Embryonic facial prominence (tissue), 1 donor: Measurements from ENCODE around the gene PTPRT.

Source experiments
- DNase-seq: peaks from one replicate; pipeline ENCODE4 v3.0.0-alpha.2; 2016; ENCODE audit errors: extremely low spot score

PTPRT gene

GRCh38 chr20:43189554-43190331 is at the start of gene PTPRT:
Gene PTPRT, minus strand, starts transcription at chr20:43189906. Its CDS starts 173 bp downstream, at chr20:43189733.
- DNase-seq, result no peak

- no peak for DNase-seq
Measured at GRCh38 chr20:43238833-43239232, 49.1 kb upstream of the PTPRT start.

- DNase-seq, result no peak
Measured at GRCh38 chr20:43238266-43238665, 48.6 kb upstream of the PTPRT start.

- no peak for DNase-seq
Measured at GRCh38 chr20:43237651-43238168, 48.0 kb upstream of the PTPRT start.

- no peak for DNase-seq
Measured at GRCh38 chr20:43235998-43236397, 46.3 kb upstream of the PTPRT start.

- DNase-seq, result no peak
Measured at GRCh38 chr20:43231829-43232228, 42.1 kb upstream of the PTPRT start.

- no peak for DNase-seq
Measured at GRCh38 chr20:43229696-43230095, 40.0 kb upstream of the PTPRT start.

GRCh38 chr20:43220612-43221011 is 30.9 kb upstream of the PTPRT start:
- no peak for DNase-seq

GRCh38 chr20:43210901-43211300 is 21.2 kb upstream of the PTPRT start:
- DNase-seq, result no peak

- DNase-seq, result no peak
Measured at GRCh38 chr20:43209831-43210230, 20.1 kb upstream of the PTPRT start.

GRCh38 chr20:43205699-43206098 is 16.0 kb upstream of the PTPRT start:
- no peak for DNase-seq

GRCh38 chr20:43202100-43202499 is 12.4 kb upstream of the PTPRT start:
- DNase-seq, result no peak

- DNase-seq, result no peak
Measured at GRCh38 chr20:43198607-43199006, 8.9 kb upstream of the PTPRT start.

GRCh38 chr20:43196243-43196642 is 6.5 kb upstream of the PTPRT start:
- no peak for DNase-seq

- no peak for DNase-seq
Measured at GRCh38 chr20:43194137-43194536, 4.4 kb upstream of the PTPRT start.

GRCh38 chr20:43193443-43193842 is 3.7 kb upstream of the PTPRT start:
- no peak for DNase-seq

- DNase-seq, result no peak
Measured at GRCh38 chr20:43191946-43192863, 2.5 kb upstream of the PTPRT start.

GRCh38 chr20:43191143-43191542 is 1.4 kb upstream of the PTPRT start:
- no peak for DNase-seq

GRCh38 chr20:43190332-43190953 is 737 bp upstream of the PTPRT start:
- DNase-seq, result no peak

GRCh38 chr20:43188861-43189553 is 699 bp downstream of the PTPRT start:
- DNase-seq, result no peak

- no peak for DNase-seq
Measured at GRCh38 chr20:43188234-43188653, 1.5 kb downstream of the PTPRT start.
